Measurements from ENCODE around the gene FCMR. TPM values are rescaled to one million over a fixed set of nuclear protein-coding genes. Genes with fewer than 3 reads are reported as not detected.

Gene FCMR
- total and polyA plus RNA-seq, 2 donors (not counting 1 experiment from before 2014, with no cell fraction given): 711 to 931 TPM

- DNase-seq: no peak
- H3K4me3 ChIP-seq (ENCODE audit: control extremely low read depth in 1 of 5, extremely low read depth in 1 of 5, insufficient read depth in 1 of 5, low read depth in 2 of 5, low read length in 4 of 5): no peak within 1 kb of the TSS
- no peak within 1 kb of the TSS for H3K27ac ChIP-seq (ENCODE audit: low read length in 2 of 2)
- no peak within 1 kb of the TSS for H3K27ac Mint-ChIP-seq
- no peak within 1 kb of the TSS for H2AFZ ChIP-seq (ENCODE audit: insufficient read depth, low read depth, low read length, poor library complexity, severe bottlenecking)
- POLR2A ChIA-PET: no interaction called here
- H3K79me2 ChIP-seq (ENCODE audit: control insufficient read depth, insufficient read depth, low read length): no peaks in the 10 kb centered on the region
- ATAC-seq (ENCODE audit: low read depth): no peak
- 78% methylated on average over 1 of the region's 2 CpGs for WGBS (ENCODE audit: insufficient coverage)
- no peaks in the 10 kb centered on the region for H4K20me1 ChIP-seq (ENCODE audit: control insufficient read depth, insufficient read depth, low read length, poor library complexity, severe bottlenecking)
- H3K27me3 ChIP-seq (replicated peaks in 1 of 4; ENCODE audit: control extremely low read depth in 1 of 4, control insufficient read depth in 3 of 4, insufficient read depth in 4 of 4, low read length in 3 of 4): peaks cover 0 to 7% (median 0%) of the 10 kb centered on the region in 4 experiments
- no peaks in the 10 kb centered on the region for H3K36me3 ChIP-seq (replicated peaks in 1 of 2; ENCODE audit: control extremely low read depth in 1 of 2, control insufficient read depth in 1 of 2, extremely low read depth in 1 of 2, insufficient read depth in 2 of 2, low read length in 1 of 2)
- TF ChIP-seq EZH2 (IDR thresholded peaks at IDR 0.05; ENCODE audit: borderline replicate concordance, insufficient read depth, low read depth, low read length, poor library complexity, severe bottlenecking) (no peak), CTCF (IDR thresholded peaks at IDR 0.05) (no peak)
- intact Hi-C loops (cut with micrococcal nuclease): no loop called here
- H3K9me3 Mint-ChIP-seq (ENCODE audit: insufficient read depth): no peaks in the 10 kb centered on the region
- peaks cover 14% of the 10 kb centered on the region for H3K4me1 Mint-ChIP-seq
- no peak within 1 kb of the TSS for H3K4me3 Mint-ChIP-seq
- H3K9ac ChIP-seq (ENCODE audit: low read length): no peak within 1 kb of the TSS
- H3K9me3 ChIP-seq (ENCODE audit: control extremely low read depth in 1 of 3, control insufficient read depth in 2 of 3, insufficient read depth in 1 of 3, low read length in 2 of 3): no peaks in the 10 kb centered on the region
- CTCF ChIA-PET: interaction anchor here (0.6 to 8.4 kb wide), 7 partner anchors 11 to 454 kb away, joined by 3 to 77 read pairs (median 4); no protein-coding TSS in a partner anchor
- no peak within 1 kb of the TSS for H3K4me2 ChIP-seq (replicated peaks; ENCODE audit: low read depth, low read length, poor library complexity, severe bottlenecking)
- H3K4me1 ChIP-seq (ENCODE audit: control insufficient read depth in 2 of 2, insufficient read depth in 2 of 2, low read length in 2 of 2): peaks cover 8 to 11% of the 10 kb centered on the region in 2 donors
- no peaks in the 10 kb centered on the region for H3K27me3 Mint-ChIP-seq
Measured at GRCh38 chr1:206970446-206970845, 48.7 kb upstream of the FCMR start, which contains the start of gene FCAMR. Gene FCAMR (minus strand): TSS chr1:206970460. CDS start chr1:206970125, 335 bp downstream.

- ATAC-seq (ENCODE audit: low read depth) (no peak), DNase-seq (no peak)
- intact Hi-C loops (cut with micrococcal nuclease): no loop called here
- Histone ChIP-seq H4K20me1 (ENCODE audit: control insufficient read depth, insufficient read depth, low read length, poor library complexity, severe bottlenecking) (no peaks in the 10 kb centered on the region), H3K36me3 (replicated peaks in 1 of 2; ENCODE audit: control extremely low read depth in 1 of 2, control insufficient read depth in 1 of 2, extremely low read depth in 1 of 2, insufficient read depth in 2 of 2, low read length in 1 of 2) (no peaks in the 10 kb centered on the region), H3K4me3 (ENCODE audit: control extremely low read depth in 1 of 5, extremely low read depth in 1 of 5, insufficient read depth in 1 of 5, low read depth in 2 of 5, low read length in 4 of 5) (no peak overlapping the region), H3K79me2 (ENCODE audit: control insufficient read depth, insufficient read depth, low read length) (no peaks in the 10 kb centered on the region), H2AFZ (ENCODE audit: insufficient read depth, low read depth, low read length, poor library complexity, severe bottlenecking) (no peak overlapping the region), H3K4me2 (replicated peaks; ENCODE audit: low read depth, low read length, poor library complexity, severe bottlenecking) (no peak overlapping the region), H3K9me3 (ENCODE audit: control extremely low read depth in 1 of 3, control insufficient read depth in 2 of 3, insufficient read depth in 1 of 3, low read length in 2 of 3) (no peaks in the 10 kb centered on the region), H3K4me1 (ENCODE audit: control insufficient read depth in 2 of 2, insufficient read depth in 2 of 2, low read length in 2 of 2) (peaks cover 8 to 11% of the 10 kb centered on the region in 2 donors), H3K27ac (ENCODE audit: low read length in 2 of 2) (no peak overlapping the region), H3K9ac (ENCODE audit: low read length) (no peak overlapping the region), H3K27me3 (replicated peaks in 1 of 4; ENCODE audit: control extremely low read depth in 1 of 4, control insufficient read depth in 3 of 4, insufficient read depth in 4 of 4, low read length in 3 of 4) (peaks cover 0 to 7% (median 0%) of the 10 kb centered on the region in 4 experiments)
- H3K4me1 Mint-ChIP-seq: peaks cover 14% of the 10 kb centered on the region
- no peak overlapping the region for H3K27ac Mint-ChIP-seq
- no peak for TF ChIP-seq CTCF (IDR thresholded peaks at IDR 0.05)
- TF ChIP-seq EZH2 (IDR thresholded peaks at IDR 0.05; ENCODE audit: borderline replicate concordance, insufficient read depth, low read depth, low read length, poor library complexity, severe bottlenecking): no peak
- WGBS (ENCODE audit: insufficient coverage): 75% methylated on average over 2 of the region's 5 CpGs
- CTCF ChIA-PET: interaction anchor here (1.2 to 8.4 kb wide), 3 partner anchors 10 to 109 kb away, joined by 3 to 77 read pairs (median 4); no protein-coding TSS in a partner anchor
- no peaks in the 10 kb centered on the region for H3K9me3 Mint-ChIP-seq (ENCODE audit: insufficient read depth)
- POLR2A ChIA-PET: interaction anchor here (0.5 kb wide), 1 partner anchor 372 kb away, joined by 3 read pairs; no protein-coding TSS in a partner anchor
- H3K4me3 Mint-ChIP-seq: no peak overlapping the region
- H3K27me3 Mint-ChIP-seq: no peaks in the 10 kb centered on the region
Measured at GRCh38 chr1:206969090-206969489, 47.3 kb upstream of the FCMR start.

All from B cell (primary cell).